ENCODE data around the gene CRTC2. TPM values are rescaled to one million over a fixed set of nuclear protein-coding genes. Genes with fewer than 3 reads are reported as not detected.

The CRTC2 gene
- total and polyA plus RNA-seq, 12 donors: 8.4 to 138 (median 31.8) TPM

DNA sequence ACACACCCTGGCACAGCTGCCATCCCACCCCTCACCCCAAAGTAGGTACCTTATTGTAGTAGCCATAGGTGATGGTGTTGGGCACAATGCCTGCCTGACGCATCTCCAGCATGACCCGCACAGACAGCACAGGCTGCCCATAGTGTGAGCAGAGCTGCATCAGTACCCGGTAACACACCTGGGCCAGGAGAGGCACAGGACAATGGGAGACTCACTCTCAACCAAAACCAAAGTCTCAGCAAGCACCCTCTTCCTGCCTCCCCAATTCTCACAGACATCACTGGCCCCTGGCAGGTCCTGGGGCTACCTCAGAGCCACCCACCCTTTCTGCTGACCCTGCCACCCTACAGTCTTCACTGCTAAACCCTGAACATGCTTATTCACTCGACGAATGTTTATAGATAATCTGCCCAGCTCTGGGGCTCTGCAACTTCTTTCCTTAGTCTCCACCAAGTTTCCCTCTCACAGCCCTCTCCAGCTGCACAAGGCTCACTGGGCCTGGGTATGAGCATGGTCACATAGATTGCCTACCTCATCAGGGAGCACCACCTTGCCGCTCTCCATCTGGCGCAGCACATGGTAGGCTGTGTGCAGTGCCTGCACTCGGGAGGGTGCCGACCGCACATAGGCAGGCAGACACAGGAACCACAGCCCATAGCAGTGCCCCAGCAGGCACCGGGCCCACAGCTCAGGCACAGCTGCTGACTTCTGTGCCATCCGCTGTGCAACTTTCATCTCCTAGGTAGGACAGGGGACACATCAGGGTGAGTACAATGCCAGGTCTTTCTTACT is 22.2 kb downstream of the CRTC2 start:
- DNase-seq: peak in 1 of 7 donors; percentile 9
- no peaks in the 10 kb centered on the region for H3K4me1 ChIP-seq (replicated peaks in 1 of 2)
- H3K27ac ChIP-seq: no peak overlapping the region
- H3K36me3 ChIP-seq (replicated peaks in 1 of 2): peaks cover 0 to 84% of the 10 kb centered on the region in 2 donors
- H3K9me3 ChIP-seq (replicated peaks in 1 of 3): no peaks in the 10 kb centered on the region
- TF ChIP-seq CTCF (IDR thresholded peaks at IDR 0.05) (no peak), POLR2A (IDR thresholded peaks at IDR 0.05) (no peak)
- intact Hi-C loops (cut with DNase I): no loop called here
- 88 to 96% (median 95%) methylated on average over 9 to 12 of the region's 12 CpGs for WGBS, 4 donors
- H3K4me3 ChIP-seq: no peak overlapping the region
- no peaks in the 10 kb centered on the region for H3K27me3 ChIP-seq

DNA sequence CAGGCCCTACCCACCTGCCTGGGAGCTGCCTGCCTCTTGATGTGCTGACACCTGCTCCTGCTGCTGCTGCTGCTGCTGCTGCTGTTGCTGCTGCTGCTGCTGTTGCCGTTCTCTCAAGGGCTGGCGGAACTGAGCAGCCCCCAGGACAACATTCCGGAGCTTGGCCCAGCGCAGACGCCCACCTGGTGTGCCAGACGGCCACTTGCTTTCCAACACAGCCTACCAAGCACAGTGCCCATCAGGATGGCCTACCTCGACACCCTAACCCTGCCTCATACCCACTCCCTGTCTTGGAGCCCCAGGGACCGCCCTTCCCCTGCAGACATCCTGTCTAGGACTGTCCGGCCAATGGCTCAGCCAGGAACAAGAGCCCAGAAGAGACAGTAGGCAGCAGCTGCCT is 23.7 kb downstream of the CRTC2 start:
- no peak overlapping the region for H3K4me3 ChIP-seq
- 90 to 96% (median 94%) methylated on average over 8 to 9 of the region's 9 CpGs for WGBS, 4 donors
- TF ChIP-seq POLR2A (IDR thresholded peaks at IDR 0.05) (no peak), CTCF (IDR thresholded peaks at IDR 0.05) (no peak)
- intact Hi-C loops (cut with DNase I): no loop called here
- DNase-seq: peak in 1 of 7 donors; percentile 11
- H3K9me3 ChIP-seq (replicated peaks in 1 of 3): no peaks in the 10 kb centered on the region
- no peaks in the 10 kb centered on the region for H3K4me1 ChIP-seq (replicated peaks in 1 of 2)
- peaks cover 0 to 84% of the 10 kb centered on the region in 2 donors for H3K36me3 ChIP-seq (replicated peaks in 1 of 2)
- no peak overlapping the region for H3K27ac ChIP-seq
- no peaks in the 10 kb centered on the region for H3K27me3 ChIP-seq

DNA sequence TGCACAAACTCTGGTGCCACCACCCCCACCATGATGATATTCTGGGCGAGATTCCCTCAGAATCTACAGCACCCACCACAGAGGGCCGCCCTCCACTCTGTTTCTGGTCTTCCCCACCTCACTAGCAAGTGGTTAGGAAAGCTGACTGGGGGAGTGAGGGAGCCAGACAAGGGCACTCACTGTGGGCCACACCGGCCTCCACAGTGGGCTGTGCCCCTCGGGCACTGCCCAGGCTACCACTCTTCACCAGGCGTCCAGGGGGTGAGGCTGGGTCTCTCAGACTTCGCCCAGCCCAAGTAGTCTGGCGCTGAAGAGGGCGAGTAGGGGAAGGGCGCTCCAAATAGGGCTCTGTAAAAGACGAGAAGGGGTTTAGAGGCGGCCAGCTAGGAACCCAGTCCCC is 24.5 kb downstream of the CRTC2 start:
- no peak overlapping the region for H3K4me3 ChIP-seq
- intact Hi-C loops (cut with DNase I): no loop called here
- peak in 1 of 7 donors; percentile 7 for DNase-seq
- H3K36me3 ChIP-seq (replicated peaks in 1 of 2): peaks cover 0 to 80% of the 10 kb centered on the region in 2 donors
- no peaks in the 10 kb centered on the region for H3K4me1 ChIP-seq (replicated peaks in 1 of 2)
- H3K27me3 ChIP-seq: no peaks in the 10 kb centered on the region
- TF ChIP-seq CTCF (IDR thresholded peaks at IDR 0.05) (no peak), POLR2A (IDR thresholded peaks at IDR 0.05) (no peak)
- no peak overlapping the region for H3K27ac ChIP-seq
- no peaks in the 10 kb centered on the region for H3K9me3 ChIP-seq (replicated peaks in 1 of 3)
- WGBS, 4 donors: 95 to 98% (median 97%) methylated on average over 11 of the region's 11 CpGs

GRCh38 chr1:153933430-153933829 is 25.0 kb downstream of the CRTC2 start:
- 92 to 98% (median 95%) methylated on average over 9 to 14 of the region's 14 CpGs for whole genome bisulfite sequencing, 4 donors
- H3K4me3 ChIP-seq: no peak overlapping the region
- H3K9me3 ChIP-seq (replicated peaks in 1 of 3): no peaks in the 10 kb centered on the region
- TF ChIP-seq POLR2A (IDR thresholded peaks at IDR 0.05) (no peak), CTCF (IDR thresholded peaks at IDR 0.05) (no peak)
- peak in 1 of 7 donors; percentile 13 for DNase-seq
- no peak overlapping the region for H3K27ac ChIP-seq
- peaks cover 0 to 80% of the 10 kb centered on the region in 2 donors for H3K36me3 ChIP-seq (replicated peaks in 1 of 2)
- no peaks in the 10 kb centered on the region for H3K4me1 ChIP-seq (replicated peaks in 1 of 2)
- intact Hi-C loops (cut with DNase I): no loop called here
- H3K27me3 ChIP-seq: no peaks in the 10 kb centered on the region

Data from adrenal gland (tissue), 12 donors.